SH-SY5Y (cell line): ENCODE data around the gene CACNA1B.

Experiments used
- GATA2 ChIP-seq: IDR thresholded peaks from 2 replicates; pipeline ENCODE4 v1.6.1; 2011; ENCODE audit warnings: mild to moderate bottlenecking, low read depth, low read length
- GATA3 ChIP-seq: IDR thresholded peaks from 2 replicates; pipeline ENCODE4 v1.6.1; 2011; ENCODE audit warnings: low read depth, mild to moderate bottlenecking, low read length, moderate library complexity

GRCh38 chr9:138038244-138038671 lies 160.7 kb downstream of the CACNA1B start:
- TF ChIP-seq GATA2 (no peak), GATA3 (no peak)
